Upper lobe of left lung (tissue), 4 donors: Measurements from ENCODE around the gene ITGB3.

Experiments used
- EP300 ChIP-seq, 4 donors: sonication (generic); formaldehyde crosslinking; IDR thresholded peaks; one replicate each; pipeline ENCODE4 v1.5.1; 2017; ENCODE audit warnings: antibody characterized with exemption in 4 of 4, control low read depth in 2 of 4
- POLR2A ChIP-seq, 4 donors: fragments of 450-650 bp; IDR thresholded peaks; one replicate each; pipeline ENCODE4 v1.5.1; 2016 to 2017; ENCODE audit warnings: antibody characterized with exemption in 4 of 4, mild to moderate bottlenecking in 2 of 4
- POLR2AphosphoS5 ChIP-seq, 2 donors: sonication (generic); formaldehyde crosslinking; IDR thresholded peaks; one replicate each; pipeline ENCODE4 v1.5.1; 2017; ENCODE audit warnings: antibody characterized with exemption in 2 of 2
- TF ChIP-seq, protein P1 (sequence below), 6 experiments: fragments of 450-650 bp in 4 of 6; fragments of 200-600 bp in 2 of 6; sonication (generic) in 2 of 6; IDR thresholded peaks; one replicate each; pipeline ENCODE4 v1.5.1; 2016 to 2019; ENCODE audit warnings: antibody characterized with exemption in 6 of 6

DNA sequence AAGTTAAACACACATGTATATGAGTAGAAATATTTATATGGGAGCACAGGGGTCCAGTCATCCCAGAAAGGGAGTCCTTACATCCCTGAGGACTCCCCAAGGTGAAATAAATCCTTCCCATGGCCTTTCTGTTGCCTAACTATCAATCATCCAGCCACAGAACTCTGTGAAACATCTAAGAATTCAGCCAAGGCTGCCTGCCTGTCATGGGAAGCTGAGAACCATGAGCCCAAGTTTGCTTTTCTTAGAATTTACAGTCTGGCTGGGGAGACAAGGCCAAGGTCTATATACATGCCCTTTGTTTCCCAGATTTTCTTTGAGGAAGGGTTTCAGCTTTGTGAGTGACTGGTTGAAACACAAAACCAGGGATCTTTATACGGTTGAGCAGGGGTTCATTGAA lies 28.7 kb upstream of the ITGB3 start:
- no peak for TF ChIP-seq POLR2A (IDR thresholded peaks at IDR 0.05)
- TF ChIP-seq, protein P1, sequence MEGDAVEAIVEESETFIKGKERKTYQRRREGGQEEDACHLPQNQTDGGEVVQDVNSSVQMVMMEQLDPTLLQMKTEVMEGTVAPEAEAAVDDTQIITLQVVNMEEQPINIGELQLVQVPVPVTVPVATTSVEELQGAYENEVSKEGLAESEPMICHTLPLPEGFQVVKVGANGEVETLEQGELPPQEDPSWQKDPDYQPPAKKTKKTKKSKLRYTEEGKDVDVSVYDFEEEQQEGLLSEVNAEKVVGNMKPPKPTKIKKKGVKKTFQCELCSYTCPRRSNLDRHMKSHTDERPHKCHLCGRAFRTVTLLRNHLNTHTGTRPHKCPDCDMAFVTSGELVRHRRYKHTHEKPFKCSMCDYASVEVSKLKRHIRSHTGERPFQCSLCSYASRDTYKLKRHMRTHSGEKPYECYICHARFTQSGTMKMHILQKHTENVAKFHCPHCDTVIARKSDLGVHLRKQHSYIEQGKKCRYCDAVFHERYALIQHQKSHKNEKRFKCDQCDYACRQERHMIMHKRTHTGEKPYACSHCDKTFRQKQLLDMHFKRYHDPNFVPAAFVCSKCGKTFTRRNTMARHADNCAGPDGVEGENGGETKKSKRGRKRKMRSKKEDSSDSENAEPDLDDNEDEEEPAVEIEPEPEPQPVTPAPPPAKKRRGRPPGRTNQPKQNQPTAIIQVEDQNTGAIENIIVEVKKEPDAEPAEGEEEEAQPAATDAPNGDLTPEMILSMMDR (IDR thresholded peaks at IDR 0.05): no peak
- no peak for TF ChIP-seq POLR2AphosphoS5 (IDR thresholded peaks at IDR 0.05)
- TF ChIP-seq EP300 (IDR thresholded peaks at IDR 0.05): no peak
